GM12874 (cell line): ENCODE measurements around the gene SPAG6.

ENCODE experiments used
- CTCF ChIP-seq: IDR thresholded peaks from 2 replicates; pipeline ENCODE4 v1.5.1; 2011; ENCODE audit warnings: low read depth, mild to moderate bottlenecking, control low read depth, low read length, moderate library complexity; ENCODE audit not compliant: insufficient read depth

SPAG6 gene

GRCh38 chr10:22314852-22315251 is 30.4 kb upstream of the SPAG6 start:
- TF ChIP-seq CTCF = no peak

GRCh38 chr10:22315455-22316285 is 29.6 kb upstream of the SPAG6 start:
- TF ChIP-seq CTCF = no peak

- TF ChIP-seq CTCF = no peak
Observed at GRCh38 chr10:22316286-22317075, 28.8 kb upstream of the SPAG6 start, which contains the start of gene COMMD3. Gene COMMD3 (plus strand): TSS chr10:22316388. CDS start chr10:22316418, 30 bp downstream.

GRCh38 chr10:22317076-22317370 is 28.3 kb upstream of the SPAG6 start:
- TF ChIP-seq CTCF = no peak

- TF ChIP-seq CTCF = no peak
Observed at GRCh38 chr10:22317771-22318565, 27.3 kb upstream of the SPAG6 start.

GRCh38 chr10:22318772-22319171 is 26.5 kb upstream of the SPAG6 start:
- no peak for TF ChIP-seq CTCF

- TF ChIP-seq CTCF = no peak
Observed at GRCh38 chr10:22319547-22319979, 25.7 kb upstream of the SPAG6 start.
